ENCODE results near the gene LGALS4.
A peak's percentile ranks its signal among the peaks of the same experiment; 100 is the strongest.
"Not testable (repeated sequence)": the region's sequence is repeated elsewhere in the genome, so short reads cannot be mapped to it uniquely, and the experiment has no call there.

Gene LGALS4, protein sequence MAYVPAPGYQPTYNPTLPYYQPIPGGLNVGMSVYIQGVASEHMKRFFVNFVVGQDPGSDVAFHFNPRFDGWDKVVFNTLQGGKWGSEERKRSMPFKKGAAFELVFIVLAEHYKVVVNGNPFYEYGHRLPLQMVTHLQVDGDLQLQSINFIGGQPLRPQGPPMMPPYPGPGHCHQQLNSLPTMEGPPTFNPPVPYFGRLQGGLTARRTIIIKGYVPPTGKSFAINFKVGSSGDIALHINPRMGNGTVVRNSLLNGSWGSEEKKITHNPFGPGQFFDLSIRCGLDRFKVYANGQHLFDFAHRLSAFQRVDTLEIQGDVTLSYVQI

DNA sequence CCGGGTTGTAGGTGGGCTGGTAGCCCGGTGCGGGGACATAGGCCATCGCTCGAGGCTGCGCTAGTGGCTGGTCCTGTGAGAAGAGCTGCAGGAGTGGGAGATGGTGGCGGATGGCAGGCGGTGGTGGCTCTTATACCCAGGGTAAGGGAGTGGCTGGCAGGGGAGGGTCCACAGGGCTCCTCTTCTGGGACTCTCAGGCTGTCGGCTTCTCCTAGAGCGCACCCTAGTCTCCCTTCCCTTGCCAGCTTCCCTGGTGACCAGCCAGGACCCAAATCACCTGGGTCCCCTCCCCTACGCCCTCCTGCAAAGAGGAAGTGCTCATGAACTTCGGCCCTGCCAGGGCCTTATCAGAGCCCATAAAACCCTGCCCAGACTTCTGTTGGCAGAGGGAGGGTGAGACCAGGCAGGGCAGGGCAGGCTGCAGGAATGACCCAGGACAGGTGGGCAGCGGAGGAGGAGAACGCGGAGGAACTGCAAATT lies at the start of gene LGALS4:
TSS of gene LGALS4 (minus strand) at position 105 of the 480 bp plus-strand sequence. CDS start at position 46, 59 bp downstream.
- DNase-seq: no peak

DNA sequence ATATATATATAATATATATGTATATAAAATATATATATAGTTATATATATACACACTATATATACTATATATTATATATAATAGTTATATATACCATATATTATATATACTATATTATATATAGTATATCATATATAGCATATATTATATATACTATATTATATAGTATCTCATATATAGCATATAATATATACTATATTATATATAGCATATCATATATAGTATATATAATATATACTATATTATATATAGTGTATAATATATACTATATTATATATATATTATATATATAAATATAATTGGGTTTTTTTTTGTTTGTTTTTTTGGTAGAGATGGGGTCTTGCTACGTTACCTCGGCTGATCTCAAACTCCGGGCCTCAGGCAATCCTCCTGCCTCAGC lies 48.6 kb upstream of the LGALS4 start:
- DNase-seq: no peak

DNA sequence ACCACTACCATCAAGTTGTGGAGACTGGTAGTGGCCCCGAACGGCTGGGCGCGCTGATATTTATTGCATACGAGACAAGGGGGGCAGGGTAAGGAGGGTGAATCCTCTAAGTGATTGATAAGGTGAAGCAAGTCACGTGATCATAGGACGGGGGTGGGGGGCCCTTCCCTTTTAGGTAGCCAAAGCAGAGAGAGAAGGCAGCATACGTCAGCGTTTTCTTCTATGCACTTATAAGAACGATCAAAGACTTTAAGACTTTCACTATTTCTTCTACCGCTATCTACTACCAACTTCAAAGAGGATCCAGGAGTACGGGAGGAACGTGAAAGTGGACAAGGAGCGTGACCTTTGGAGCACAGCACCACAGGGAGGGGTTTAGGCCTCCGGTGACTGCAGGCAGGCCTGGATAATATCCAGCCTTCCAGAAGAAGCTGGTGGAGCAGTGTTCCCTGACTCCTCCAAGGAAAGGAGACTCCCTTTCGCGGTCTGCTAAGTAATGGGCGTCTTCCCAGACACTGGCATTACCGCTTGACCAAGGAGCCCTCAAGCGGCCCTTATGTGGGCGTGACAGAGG lies 47.0 kb upstream of the LGALS4 start:
- not testable (repeated sequence) for DNase-seq

DNA sequence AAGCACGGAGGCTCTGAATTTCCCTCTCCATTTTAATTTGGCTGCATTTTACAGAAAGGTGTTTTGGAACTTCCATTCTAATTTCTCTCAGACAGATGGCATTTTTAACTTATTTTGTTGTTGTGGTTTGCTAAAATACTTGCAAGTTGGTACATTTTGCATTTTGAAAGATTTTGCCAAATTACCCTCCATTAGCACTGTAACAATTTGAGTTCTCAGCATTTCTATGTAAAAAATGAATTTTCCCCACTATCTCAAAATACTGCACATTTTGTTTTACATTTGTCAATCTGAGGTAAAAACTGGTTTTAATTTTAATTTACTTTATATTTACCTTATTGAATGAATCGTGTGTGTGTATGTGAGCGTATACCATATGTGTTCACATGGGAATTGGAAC lies 44.1 kb upstream of the LGALS4 start:
- no peak for DNase-seq

DNA sequence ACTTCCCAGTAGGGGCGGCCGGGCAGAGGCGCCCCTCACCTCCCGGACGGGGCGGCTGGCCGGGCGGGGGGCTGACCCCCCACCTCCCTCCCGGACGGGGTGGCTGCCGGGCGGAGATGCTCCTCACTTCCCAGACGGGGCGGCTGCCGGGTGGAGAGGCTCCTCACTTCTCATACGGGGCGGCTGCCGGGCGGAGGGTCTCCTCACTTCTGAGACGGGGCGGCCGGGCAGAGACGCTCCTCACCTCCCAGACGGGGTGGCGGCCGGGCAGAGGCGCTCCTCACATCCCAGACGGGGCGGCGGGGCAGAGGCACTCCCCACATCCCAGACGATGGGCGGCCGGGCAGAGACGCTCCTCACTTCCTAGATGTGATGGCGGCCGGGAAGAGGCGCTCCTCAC lies 43.0 kb upstream of the LGALS4 start:
- DNase-seq: not testable (repeated sequence)

DNA sequence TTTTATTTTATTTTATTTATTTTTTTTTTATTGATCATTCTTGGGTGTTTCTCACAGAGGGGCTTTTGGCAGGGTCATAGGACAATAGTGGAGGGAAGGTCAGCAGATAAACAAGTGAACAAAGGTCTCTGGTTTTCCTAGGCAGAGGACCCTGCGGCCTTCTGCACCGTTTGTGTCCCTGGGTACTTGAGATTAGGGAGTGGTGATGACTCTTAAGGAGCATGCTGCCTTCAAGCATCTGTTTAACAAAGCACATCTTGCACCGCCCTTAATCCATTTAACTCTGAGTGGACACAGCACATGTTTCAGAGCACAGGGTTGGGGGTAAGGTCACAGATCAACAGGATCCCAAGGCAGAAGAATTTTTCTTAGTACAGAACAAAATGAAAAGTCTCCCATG lies 42.2 kb upstream of the LGALS4 start:
- not testable (repeated sequence) for DNase-seq

DNA sequence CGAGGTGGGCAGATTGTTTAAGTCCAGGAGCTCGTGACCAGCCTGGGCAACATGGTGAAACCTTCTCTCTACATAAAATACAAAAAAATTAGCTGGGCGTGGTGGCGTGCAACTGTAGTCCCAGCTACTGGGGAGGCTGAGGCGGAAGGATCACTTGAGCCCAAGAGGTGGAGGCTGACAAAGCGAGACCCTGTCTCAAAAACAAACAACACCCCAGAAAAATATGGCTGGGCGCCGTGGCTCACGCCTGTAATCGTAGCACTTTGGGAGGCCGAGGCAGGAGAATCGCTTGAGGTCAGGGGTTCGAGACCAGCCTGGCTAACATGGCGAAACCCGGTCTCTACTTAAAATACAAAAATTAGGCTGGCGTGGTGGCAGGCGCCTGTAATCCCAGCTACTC lies 40.5 kb upstream of the LGALS4 start:
- DNase-seq: no peak

DNA sequence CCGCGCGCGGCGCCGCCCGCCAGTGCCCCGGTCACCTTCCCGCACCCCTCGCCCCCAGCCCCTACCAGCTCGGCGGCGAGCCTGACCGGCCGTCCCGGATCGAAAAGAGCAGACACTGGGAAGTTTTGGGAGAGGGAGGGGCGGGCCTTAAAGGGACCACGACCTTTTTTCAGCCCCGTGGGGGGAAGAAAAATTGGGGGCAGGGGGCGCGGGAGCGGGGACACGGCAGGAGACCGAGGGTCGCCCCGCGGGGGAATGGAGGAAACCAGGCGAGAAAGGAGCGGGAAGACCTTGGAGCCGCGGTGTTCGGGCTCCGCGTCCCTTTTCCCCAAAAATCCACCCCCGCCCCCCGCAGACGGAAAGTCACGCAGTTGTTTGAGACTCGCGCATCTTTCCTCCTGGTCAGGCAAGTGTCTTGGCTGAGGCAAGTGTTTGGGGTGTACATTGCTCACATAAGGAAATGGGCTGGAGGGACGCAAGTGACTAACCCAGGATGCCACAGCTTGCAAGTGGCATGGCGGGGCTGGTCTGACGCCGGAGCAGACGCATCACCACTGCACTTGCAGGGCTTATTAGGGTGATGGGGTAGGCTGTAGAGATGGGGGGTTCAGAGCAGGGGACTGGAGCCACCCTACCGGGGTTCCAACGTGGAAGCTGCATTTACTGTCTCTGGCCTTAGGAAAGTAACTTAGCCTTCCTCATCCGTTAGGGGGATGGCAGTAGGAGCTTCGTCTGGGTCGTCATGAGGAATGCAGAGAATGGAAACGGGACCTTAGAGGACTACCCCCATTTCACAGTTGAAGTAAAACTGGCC lies 39.7 kb upstream of the LGALS4 start:
- DNase-seq: peak in 1 of 2 donors; percentile 43

DNA sequence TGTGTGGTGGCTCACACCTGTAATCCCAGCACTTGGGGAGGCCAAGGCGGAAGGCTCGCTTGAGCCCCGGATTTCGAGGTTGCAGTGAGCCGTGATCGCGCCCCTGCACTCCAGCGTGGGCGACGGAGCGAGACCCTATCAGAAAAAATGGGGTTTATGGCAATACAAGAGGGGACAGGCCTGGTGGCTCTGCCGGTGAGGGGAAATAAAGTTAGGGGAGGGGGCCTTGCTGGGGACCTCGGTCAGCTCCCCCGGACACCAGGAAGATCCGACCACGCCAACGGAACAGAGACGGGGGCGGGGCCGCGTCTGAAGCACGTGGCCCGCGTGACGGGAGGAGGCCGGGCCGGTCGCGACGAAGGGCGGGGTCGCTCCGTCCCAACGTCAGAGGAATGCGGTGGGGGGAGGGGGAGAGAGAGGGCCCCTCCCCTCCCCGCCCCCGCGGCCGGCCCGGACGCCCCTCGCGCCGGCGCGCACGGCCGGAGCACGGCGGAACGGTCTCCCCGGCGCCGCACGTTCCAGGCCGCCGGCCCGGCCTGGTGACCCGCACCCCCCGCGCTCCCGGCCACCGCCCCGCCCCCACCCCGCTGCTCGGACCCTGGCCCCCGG lies 39.0 kb upstream of the LGALS4 start:
- peak; percentile 78 to 87 for DNase-seq

DNA sequence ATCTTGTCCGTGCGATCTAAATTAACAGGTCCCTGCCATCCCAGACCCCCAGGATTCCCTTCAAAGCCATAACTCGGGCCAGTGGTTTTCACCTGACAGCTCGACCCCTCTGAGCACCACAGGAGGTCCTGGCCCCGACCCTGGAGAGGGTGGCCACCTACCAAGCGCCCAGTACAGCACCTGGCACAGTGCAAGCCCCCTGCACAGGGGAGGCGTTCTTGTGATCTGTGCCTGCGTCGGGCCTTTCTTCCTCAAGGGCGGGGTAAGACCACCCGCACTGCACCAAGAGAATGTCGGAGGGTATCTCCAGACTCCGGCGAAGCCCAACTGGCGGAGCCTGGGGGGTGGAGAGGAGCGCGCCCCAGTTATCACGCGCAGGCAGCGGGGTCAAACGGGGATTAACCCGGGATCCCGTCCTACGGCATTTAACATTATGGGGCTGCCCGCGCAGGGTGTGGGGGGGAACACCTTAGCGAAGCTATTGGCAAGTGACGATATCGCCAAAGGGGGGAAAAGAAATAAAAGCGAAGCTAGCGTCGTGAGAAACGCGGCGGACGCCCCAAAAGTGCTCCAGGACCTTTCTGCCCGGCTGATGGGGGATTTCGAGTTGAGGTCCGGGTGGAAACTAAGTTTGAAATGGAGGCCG lies 38.4 kb upstream of the LGALS4 start:
- DNase-seq: peak in 1 of 2 donors; percentile 58

DNA sequence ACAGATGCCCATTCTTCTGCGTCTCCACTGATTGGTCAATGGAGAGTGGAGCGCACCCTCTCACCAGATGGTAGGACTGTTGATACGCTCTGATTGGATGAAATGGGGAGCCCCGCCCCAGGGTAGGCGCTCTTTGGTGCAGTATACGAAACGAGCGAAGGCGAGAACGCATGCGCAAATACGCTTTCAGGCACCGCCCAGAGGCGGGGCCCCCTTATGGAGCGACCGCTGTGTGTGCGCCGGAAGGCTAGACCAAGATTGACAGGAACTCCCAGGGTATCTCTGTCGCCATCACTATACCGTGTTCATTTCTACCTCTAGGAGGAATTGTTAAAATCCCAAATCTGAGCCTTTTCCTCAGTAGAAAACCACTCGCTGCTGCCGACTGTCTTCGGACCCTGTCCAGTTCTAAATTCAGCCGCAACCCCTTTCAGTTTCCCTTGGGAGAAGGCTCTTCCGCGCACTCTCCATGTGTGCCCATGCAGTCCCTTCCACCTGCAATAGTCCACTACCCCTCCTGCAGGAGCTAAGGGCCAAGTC lies 37.8 kb upstream of the LGALS4 start:
- no peak for DNase-seq

DNA sequence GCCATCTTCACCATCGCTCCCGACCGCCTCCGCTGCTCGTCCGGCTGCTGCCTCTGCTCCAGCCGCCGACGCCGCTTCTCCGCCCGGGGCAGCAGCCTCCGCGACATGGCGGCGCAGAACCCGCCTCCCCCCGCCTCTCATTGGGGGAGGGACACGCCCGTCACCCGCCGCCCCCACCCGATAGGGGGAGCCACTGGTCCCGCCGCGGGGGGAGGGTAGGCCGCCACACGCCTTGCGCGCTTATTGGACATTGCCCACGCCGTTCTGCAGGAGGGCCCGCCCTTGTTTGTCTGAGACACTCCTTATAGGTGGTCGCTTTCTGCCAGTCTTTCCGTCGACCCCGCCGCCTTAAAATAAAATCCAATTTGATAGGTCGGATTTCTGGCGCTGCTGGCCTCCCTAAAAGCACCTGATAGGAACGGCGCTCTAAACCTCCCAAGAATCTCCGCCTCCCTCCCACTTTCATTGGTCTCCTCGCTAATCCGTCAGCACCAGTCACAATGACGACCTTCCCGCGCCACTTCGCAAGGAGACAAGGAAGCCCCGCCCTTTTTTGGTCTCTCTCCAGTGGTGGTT lies 37.2 kb upstream of the LGALS4 start, which contains the start of gene HNRNPL:
TSS of gene HNRNPL (minus strand) at position 127 of the 576 bp plus-strand sequence. CDS start at position 107, 20 bp downstream.
- DNase-seq: peak; percentile 100

DNA sequence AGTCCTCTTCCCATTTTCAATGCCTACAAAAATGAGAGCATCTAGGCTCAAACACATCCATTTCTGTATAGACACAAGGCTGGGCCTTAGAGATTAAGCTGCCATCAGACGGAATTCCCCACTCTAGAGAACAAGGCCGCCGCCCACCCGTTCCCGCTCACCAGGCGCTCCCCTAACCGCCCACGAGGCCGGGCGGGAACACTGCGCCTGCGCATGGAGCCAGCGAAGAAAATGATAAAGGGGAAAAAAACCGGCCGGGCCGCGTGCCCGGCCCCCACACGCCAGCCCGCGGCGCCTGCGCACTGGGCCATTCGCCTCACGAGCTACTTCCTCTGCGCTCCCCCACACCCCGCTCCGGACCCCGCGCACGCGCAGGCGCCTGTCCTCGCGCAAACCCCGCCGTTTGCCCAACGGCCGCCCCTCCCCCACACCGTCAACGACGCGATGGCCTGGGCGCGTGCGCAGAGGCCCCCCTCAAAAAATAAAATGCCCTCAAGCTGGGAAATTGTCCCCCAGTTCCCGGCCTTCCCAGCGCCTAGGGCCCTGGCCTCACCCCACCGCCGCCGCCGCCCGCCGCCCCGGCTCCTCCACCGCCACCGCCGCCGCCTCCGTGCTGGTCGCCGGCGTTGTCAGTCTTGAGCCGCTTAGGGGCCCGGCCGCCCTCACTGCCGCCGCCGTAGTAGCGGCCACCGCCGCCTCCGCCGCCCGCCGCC lies 36.6 kb upstream of the LGALS4 start:
- DNase-seq: peak; percentile 84 to 91

DNA sequence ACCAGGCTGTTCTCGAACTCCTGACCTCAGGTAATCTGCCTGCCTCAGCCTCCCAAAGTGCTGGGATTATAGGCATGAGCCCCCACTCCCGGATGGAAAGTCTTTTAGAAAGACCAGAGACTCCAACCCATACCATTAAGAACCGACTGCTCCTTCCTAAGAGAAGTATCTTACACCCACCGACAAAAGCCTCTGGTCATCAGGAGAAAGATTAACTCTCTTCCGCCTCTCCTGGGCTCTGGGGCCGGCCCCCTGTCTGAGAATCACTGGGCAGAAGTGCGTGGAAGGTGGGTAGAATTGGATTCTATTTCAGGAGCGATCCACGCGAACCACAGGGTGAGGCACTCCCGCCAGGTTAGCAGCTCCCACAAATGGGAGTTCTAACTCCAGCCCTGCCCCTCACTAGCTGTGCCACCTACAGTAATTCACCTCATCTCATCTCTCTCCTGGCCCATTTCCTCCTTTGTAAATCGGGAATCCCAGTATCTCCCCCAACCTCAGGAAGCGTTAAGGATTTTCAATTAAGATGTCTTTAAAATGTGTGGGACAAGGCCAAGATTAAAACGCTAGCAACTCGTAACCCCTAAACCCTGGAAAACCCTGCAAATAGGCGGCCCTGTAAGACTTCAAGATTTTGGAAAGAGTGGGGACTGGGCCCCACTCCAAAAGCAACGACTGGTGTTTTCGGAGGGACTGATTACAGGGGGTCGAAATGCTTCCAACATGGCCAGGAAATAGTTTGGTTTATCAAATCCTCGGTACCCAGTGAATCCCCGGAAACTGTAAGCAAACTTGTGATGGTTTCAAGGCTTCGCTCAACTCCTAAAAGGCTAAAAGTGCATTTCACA lies 35.8 kb upstream of the LGALS4 start:
- DNase-seq: no peak

DNA sequence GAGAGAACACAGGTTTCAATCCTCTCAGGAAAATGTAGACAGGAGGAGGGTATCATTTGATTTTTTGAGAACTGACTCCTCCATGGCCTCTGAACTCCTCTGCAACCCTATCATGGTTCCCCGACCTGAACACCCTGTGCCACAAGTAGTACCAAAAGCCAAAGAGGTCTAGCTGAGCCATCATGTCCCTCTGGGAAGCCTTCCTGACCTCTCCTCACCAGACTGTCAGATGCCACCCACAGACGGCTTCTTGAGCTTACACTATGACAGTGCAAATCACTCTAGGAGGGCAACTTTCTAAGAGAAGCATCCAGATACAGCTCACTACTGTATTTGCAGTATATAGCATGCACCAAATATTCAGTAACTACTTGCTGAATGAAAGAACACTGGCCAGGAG lies 33.4 kb upstream of the LGALS4 start:
- DNase-seq: no peak

DNA sequence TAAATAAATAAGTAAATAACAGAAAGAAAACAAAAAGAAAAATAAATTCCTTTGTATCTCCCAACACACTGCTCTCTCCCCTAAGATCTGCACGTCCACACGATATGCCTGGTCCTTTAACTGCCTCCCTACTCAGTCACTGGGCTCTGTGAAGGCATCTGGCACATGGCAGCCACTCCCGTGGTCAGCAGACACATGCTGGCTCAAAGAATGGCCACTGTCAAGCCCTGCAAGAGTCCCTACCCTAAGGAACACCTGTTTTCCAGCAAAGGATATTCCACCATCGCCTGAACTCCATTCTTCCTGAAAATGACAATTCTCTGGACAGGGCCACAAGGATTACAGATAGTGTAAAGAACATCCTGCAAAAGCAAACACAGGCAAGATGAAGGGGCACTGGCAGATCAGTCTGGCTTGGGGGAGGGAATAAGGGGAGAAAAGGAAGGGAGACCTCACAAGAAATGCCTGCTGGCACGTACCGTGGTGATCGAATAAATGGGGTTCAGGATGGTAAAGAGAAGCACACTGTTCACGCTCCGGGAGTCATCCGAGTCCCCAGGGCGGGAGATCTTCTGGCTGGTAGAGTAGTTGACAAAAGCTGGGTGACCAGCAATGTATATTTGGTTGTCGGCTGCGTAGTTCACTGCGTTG lies 32.8 kb upstream of the LGALS4 start:
- DNase-seq: no peak

DNA sequence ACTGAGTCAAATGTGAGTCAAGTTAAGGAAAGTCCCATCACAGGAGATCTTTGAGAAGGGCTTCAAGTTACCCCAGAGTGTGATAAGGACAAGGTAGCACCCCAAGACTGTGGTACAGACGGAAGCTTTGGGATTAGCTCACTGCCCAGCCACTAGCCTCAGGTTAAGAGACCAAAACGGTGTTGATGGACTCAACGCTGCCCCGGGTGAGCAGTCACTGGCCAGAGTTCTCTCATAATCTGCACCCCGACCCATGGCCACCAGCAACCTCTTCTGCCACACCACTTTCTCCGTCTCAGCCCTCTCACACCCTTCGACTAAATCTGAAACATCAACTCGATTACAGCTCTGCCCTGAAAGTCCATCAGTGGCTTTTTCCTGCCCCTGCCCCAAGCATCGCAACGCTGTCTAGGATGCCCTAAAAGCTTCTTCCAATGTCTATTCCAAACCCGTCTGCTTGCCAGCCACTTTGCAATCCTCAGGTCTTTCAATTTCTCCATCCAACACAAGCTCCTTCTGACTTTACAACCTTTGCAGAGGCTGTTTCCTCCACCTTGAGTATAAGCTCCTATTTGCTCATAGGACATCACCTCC lies 31.4 kb upstream of the LGALS4 start:
- no peak for DNase-seq

DNA sequence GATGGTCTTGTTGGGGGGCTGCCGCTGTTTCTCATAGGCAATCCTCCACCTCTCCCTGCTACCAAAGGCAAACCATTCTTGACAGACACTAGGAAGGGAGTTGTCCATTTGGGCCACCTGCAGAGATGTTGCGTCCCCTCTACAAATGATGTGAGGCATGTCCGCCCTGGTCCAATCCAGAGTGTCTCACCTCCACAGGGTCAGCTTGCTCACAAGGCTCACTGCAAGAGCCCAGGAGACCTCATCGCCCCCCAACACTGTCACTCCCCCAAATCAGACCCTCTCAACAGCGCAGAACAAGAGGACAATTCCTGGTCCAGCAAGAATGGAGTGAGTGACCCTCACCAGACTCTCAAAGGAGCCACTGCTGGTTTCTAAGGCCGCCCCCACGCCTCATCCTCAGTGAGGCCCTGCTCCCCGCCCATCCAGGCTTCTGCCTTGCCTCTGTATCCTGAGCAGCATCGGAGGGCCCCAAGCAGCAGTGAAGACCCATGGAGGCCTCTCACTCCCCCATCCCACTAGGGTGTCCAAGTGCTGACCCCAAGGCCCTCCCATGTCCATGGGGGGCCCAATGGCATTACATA lies 30.5 kb upstream of the LGALS4 start:
- no peak for DNase-seq

Measured in hippocampal formation (tissue), 2 donors.